Activated CD8-positive, alpha-beta memory T cell treated with anti-CD3 and anti-CD28 coated beads for 4 hours (primary cell): ENCODE measurements around the gene COPG1.
A peak's percentile ranks its signal among the peaks of the same experiment; 100 is the strongest.
"Not testable (repeated sequence)": the region's sequence is repeated elsewhere in the genome, so short reads cannot be mapped to it uniquely, and the experiment has no call there.

Experiments used
- DNase-seq, 2 donors: peaks; one replicate each; pipeline ENCODE4 v3.0.0-alpha.2; 2020; ENCODE audit warnings: low read depth in 2 of 2

The COPG1 gene

GRCh38 chr3:129249284-129250065 is at the start of gene COPG1:
COPG1 (plus strand) TSS chr3:129249606; CDS start chr3:129249710, 104 bp downstream.
- DNase-seq: peak; percentile 70 to 76

- no peak for DNase-seq
Measured at GRCh38 chr3:129204473-129204872, 44.9 kb upstream of the COPG1 start.

GRCh38 chr3:129205109-129205832 is 44.1 kb upstream of the COPG1 start:
- no peak for DNase-seq

- no peak for DNase-seq
Measured at GRCh38 chr3:129207479-129207878, 41.9 kb upstream of the COPG1 start.

GRCh38 chr3:129211345-129211744 is 38.1 kb upstream of the COPG1 start:
- DNase-seq: no peak

GRCh38 chr3:129211772-129212171 is 37.6 kb upstream of the COPG1 start:
- DNase-seq: no peak

GRCh38 chr3:129213238-129213637 is 36.2 kb upstream of the COPG1 start:
- DNase-seq: no peak

- no peak for DNase-seq
Measured at GRCh38 chr3:129218742-129219141, 30.7 kb upstream of the COPG1 start.

- DNase-seq: not testable (repeated sequence)
Measured at GRCh38 chr3:129224387-129224786, 25.0 kb upstream of the COPG1 start.

- DNase-seq: no peak
Measured at GRCh38 chr3:129224984-129225393, 24.4 kb upstream of the COPG1 start.

- no peak for DNase-seq
Measured at GRCh38 chr3:129226374-129226773, 23.0 kb upstream of the COPG1 start.

- no peak for DNase-seq
Measured at GRCh38 chr3:129228891-129229585, 20.4 kb upstream of the COPG1 start.

- no peak for DNase-seq
Measured at GRCh38 chr3:129230311-129231019, 18.9 kb upstream of the COPG1 start.

- DNase-seq: no peak
Measured at GRCh38 chr3:129231331-129232119, 17.9 kb upstream of the COPG1 start.

- no peak for DNase-seq
Measured at GRCh38 chr3:129233538-129233937, 15.9 kb upstream of the COPG1 start.

GRCh38 chr3:129234441-129234840 is 15.0 kb upstream of the COPG1 start:
- no peak for DNase-seq

- DNase-seq: no peak
Measured at GRCh38 chr3:129235344-129235917, 14.0 kb upstream of the COPG1 start.

GRCh38 chr3:129238945-129239705 is 10.3 kb upstream of the COPG1 start:
- no peak for DNase-seq

- no peak for DNase-seq
Measured at GRCh38 chr3:129239991-129240390, 9.4 kb upstream of the COPG1 start.

- no peak for DNase-seq
Measured at GRCh38 chr3:129240436-129240835, 9.0 kb upstream of the COPG1 start.
